Diencephalon (tissue), 1 donor: ENCODE measurements around the gene CCDC157. TPM values are rescaled to one million over a fixed set of nuclear protein-coding genes. Genes with fewer than 3 reads are reported as not detected.

Experiments used
- small RNA-seq: library from RNA; depleted of rRNA; stranded (forward); fragments of <200 nt; gene quantifications from one replicate; pipeline ENCODE3, GENCODE V24; 2014
- total RNA-seq: library from RNA; depleted of rRNA; stranded (reverse); fragments of >200 nt; gene quantifications from one replicate; pipeline ENCODE4 v1.2.3, GENCODE V29; 2014

CCDC157 gene
- total RNA-seq, result 9.9 TPM

GRCh38 chr22:30356449-30357235 is at the start of gene CCDC157, which contains the start of gene SF3A1:
Gene CCDC157, plus strand, starts transcription at chr22:30357007. Its CDS starts 8,994 bp downstream, at chr22:30366001.
Gene SF3A1, minus strand, starts transcription at chr22:30356894. Its CDS starts 102 bp downstream, at chr22:30356792.

DNA sequence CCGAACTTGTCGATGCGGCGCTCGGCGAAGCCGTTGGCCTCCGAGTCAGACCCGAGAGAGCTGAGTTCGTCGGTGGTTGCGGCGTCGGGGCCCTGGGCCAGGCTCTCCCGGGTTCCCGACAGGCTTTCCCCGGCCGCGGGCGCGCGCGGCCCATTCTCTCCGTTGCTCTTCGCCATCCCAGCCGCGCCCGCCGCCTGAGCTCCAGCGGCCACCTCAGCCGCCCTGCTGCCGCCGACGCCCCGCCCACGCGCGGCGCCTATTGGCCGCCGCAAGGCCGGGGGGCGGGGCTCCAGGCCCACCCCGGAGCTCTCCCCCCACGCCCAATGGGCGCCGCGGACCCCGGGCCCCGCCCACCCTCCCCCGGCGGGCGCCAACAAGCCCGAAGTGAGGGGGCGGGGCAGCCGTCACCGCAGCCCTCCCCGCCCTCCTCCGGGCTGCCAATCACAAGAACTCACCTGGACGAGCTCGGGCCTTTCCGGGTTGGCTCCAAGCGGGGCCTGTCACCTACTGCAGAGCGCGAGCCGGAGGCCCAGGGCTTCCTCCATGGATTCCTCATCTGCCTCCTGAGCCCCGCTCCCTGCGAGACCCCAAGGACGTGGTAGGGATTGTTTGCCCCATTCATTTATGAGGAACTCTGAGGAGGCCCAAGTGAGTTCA is 30.0 kb upstream of the CCDC157 start, which contains the start of gene TBC1D10A:
Gene TBC1D10A (minus strand): TSS at position 236 of the 657 bp plus-strand sequence. CDS start 60 bp downstream, at position 176.

DNA sequence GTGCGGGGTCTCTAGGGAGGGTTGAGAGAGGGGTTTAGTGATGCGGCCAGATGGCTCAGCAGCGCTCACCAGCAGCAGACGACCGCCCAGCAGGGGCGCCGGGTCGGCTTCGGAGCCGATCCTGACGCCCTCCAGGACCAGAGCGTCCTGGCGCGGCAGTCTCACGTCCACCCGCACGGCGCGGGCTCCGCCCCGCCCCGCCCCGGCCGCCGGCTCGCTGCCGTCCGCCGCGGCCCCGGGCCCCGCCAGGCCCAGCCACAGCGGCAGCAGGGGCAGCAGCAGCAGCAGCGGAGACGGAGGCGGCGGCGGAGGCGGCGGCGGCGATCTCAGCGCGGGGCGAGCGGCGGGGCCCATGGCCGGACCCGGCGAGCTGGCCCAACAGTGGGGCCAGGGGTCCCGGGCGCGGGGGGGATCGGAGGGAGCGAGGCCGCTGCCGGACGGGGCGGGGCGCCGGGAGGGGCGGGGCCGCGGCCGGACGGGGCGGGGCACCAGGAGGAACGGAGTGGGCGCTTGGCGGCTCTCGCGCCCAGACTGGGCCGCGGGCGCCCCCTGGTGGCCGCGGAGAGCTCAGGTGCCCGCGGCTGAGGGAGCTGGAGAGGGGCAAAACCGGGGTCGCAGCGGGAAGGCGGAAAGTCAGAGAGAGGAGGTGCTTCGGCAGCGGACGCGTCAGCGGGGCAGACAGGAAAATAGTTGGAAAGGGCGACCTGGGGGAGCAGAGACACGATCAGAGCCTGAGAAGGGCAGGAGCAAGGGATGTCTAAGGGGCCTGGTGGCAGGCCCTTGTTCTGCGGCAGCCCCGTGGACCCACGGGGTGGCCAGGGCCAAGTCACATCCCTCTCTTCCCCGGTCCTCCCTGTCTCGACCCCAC is 30.4 kb downstream of the CCDC157 start, which contains the start of gene RNF215:
Gene RNF215 (minus strand): TSS at position 452 of the 868 bp plus-strand sequence. CDS start 98 bp downstream, at position 354.

GRCh38 chr22:30396871-30397655 is 40.3 kb downstream of the CCDC157 start, which contains the start of gene SEC14L2:
Gene SEC14L2, plus strand, starts transcription at chr22:30397018. Its CDS starts 99 bp downstream, at chr22:30397117.

GRCh38 chr22:30425616-30426387 is 69.0 kb downstream of the CCDC157 start, which contains the start of gene MTFP1:
Gene MTFP1, plus strand, starts transcription at chr22:30425768. Its CDS starts 112 bp downstream, at chr22:30425880.

Small RNA genes lying within 50 kb of the gene (small RNA-seq; reads per million reads assigned to genes)
- gene AC004832.3, result not detected
- gene RNU6-564P, result not detected

Other genes with a start within 250 kb of the CCDC157 start
- gene LIF, start 110.2 kb upstream of the CCDC157 start, total RNA-seq, result not detected
- gene OSM, start 90.2 kb upstream of the CCDC157 start, total RNA-seq, result 0.23 TPM
- 2.5 TPM for gene CASTOR1, start 67.5 kb upstream of the CCDC157 start, total RNA-seq
- 11.1 TPM for gene TBC1D10A, start 30.1 kb upstream of the CCDC157 start, total RNA-seq
- 21.9 TPM for gene SF3A1, start 113 bp upstream of the CCDC157 start, total RNA-seq
- gene RNF215, start 30.4 kb downstream of the CCDC157 start, total RNA-seq, result 20.3 TPM
- gene SEC14L2, start 40.0 kb downstream of the CCDC157 start, total RNA-seq, result 12.9 TPM
- 3.5 TPM for gene MTFP1, start 68.8 kb downstream of the CCDC157 start, total RNA-seq
- gene SEC14L3, start 115.0 kb downstream of the CCDC157 start, total RNA-seq, result not detected
- not detected for gene SEC14L4, start 148.7 kb downstream of the CCDC157 start, total RNA-seq
- 2.1 TPM for gene SEC14L6, start 189.7 kb downstream of the CCDC157 start, total RNA-seq
- gene GAL3ST1, start 217.7 kb downstream of the CCDC157 start, total RNA-seq, result 6.0 TPM
- 38.8 TPM for gene PES1, start 234.9 kb downstream of the CCDC157 start, total RNA-seq